HG03457 (cell line): ENCODE measurements around the gene TTC38.

Source experiments
- ATAC-seq: cut with Tn5 transposase; IDR thresholded peaks from one replicate; pipeline ENCODE4 v1.9.1; 2021; ENCODE audit warnings: moderate number of reproducible peaks; ENCODE audit not compliant: unreplicated experiment

TTC38 gene

DNA sequence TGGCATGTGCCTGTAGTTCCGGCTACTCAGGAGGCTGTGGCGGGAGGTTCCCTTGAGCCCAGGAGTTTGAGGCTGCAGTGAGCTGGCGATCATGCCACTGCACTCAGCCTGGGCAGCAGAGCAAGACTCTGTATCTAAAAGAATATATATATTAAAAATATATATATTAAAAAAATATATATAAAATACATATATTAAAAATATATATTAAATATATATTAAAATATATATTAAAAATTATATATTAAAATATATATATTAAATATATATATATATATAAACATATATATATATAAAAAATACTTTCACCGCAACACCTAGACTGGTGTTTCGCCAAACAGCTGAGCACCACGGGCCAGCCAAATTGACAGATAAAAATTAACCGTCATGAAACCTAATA is 8.8 kb downstream of the TTC38 start:
- no peak for ATAC-seq

GRCh38 chr22:46278656-46279645 is 11.1 kb downstream of the TTC38 start:
- no peak for ATAC-seq

DNA sequence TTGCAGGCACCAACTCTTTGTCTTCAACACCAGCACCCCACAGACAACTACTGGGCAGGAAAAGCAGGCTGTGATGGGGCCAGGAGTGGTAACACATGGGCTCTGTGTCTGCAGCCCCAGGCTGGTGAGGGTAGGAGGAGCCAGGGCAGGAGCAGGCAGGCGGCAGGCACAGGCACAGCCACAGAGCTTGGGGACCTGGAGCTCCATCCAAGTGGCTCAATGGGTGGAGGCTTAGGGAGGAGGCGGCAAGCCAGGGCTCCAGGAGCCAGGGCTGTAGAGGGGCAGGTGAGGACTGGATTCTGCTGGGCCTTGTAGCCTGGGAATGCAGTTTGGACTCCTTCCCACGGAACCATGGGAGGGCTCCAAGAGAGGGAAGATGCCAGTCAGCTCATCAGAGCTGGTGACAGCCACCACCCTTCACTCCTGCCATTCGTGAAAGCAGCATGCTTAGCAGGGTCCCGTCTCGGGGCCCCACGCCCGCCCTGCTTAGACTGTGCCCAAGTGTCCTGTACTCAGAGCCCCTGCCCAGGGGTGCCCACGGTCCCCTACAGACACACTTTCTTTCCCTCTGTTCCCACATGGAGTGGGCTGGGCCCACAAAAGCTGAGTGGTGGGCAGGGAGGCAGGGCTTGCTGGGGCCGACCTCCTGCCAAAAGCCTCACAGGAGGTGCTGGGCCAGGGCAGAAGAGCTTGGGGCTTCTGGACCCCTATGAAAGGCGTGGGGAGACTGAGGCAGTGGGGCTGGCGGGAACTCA is 12.4 kb downstream of the TTC38 start:
- ATAC-seq: no peak

DNA sequence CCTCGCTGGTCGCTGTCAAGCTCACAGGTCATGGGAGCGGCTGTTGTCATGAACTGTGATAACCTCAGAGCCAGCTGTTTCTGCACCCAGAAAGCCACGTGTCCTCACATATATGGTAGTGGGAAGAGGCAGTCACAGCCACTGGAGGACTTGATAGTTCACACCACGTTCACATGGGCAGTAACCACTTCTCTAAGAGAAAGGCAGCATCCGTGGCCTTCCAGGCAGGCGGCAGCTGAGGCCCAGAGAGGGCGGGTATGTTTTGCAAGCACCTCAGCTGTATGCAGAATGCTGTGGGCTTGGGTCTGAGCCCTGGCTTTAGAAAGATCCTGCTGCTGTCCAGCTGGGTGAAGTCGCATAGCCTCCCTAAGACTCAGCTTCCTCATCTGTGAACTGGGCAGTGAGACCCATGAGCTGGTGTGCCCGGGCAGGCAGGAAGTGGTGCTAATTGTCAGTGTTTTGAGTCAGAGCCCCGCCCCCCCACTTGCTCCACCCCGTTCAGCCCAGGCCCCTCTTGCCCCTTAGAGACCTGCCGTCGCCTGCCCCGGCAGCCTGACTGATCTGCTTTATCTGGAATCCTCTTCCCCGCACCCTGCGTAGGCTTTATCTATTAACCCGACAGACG is 13.3 kb downstream of the TTC38 start:
- no peak for ATAC-seq

GRCh38 chr22:46281866-46282678 is 14.3 kb downstream of the TTC38 start:
- ATAC-seq: no peak

DNA sequence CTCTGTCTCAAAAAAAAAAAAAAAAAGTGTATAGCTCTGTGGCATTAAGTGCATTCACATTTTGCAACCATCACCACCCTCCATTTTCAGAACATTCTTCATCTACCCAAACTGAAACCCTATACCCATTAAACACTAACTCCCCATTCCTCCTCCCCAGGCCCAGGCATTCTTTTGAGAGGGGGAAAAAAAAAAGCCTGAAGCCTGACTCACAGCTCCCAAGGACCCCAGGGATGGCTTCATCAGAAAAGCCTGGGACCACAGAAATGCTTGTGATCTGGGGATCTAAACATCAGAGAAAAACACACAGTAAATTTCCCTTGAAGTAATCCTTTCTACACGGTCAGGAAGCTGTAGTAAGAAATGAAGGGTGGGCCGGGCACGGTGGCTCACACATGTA is 18.2 kb downstream of the TTC38 start:
- ATAC-seq: no peak

GRCh38 chr22:46286941-46287872 is 19.4 kb downstream of the TTC38 start:
- no peak for ATAC-seq

GRCh38 chr22:46287873-46288751 is 20.3 kb downstream of the TTC38 start:
- ATAC-seq: no peak

DNA sequence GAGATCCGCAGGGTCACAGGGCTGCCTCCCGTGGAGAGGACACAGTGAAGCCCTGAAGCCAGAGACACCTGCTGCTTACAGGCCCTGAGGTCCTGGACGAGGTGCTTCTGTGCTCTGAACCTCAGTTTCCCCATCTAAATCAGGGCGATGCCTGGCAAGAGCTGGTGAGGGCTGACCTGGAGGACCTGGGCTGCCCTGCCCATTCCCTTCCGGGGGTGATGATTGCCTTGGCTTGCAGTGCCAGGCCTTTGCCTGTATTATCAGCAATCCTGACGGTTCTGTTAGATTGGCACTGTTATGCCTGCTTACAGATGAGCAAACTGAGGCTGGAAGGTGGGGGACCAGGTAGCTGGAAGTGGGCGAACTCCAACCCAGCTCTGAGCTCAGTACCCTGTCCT is 21.0 kb downstream of the TTC38 start:
- ATAC-seq: no peak

GRCh38 chr22:46289244-46289891 is 21.6 kb downstream of the TTC38 start:
- ATAC-seq: no peak

GRCh38 chr22:46290121-46290842 is 22.5 kb downstream of the TTC38 start:
- ATAC-seq: no peak

- ATAC-seq: no peak
Observed at GRCh38 chr22:46290843-46291785, 23.3 kb downstream of the TTC38 start.

DNA sequence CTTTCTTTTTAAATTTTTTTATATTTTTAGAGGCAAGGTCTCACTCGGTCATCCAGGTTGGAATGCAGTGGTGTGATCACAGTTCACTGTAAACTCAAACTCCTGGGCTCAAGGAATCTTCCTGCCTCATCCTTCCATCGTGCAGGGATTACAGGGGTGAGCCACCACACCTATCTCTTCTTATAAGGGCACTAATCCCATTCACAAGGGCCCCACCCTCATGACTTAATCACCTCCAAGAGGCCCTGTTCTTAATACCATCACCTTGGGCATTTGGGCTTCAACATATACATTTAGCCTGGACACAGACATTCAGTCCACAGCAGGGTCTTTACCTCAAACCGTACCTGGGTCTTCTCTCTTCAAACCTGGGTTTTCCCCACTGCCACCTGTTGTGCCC is 24.4 kb downstream of the TTC38 start:
- no peak for ATAC-seq

- ATAC-seq: no peak
Observed at GRCh38 chr22:46292732-46293131, 24.9 kb downstream of the TTC38 start.

DNA sequence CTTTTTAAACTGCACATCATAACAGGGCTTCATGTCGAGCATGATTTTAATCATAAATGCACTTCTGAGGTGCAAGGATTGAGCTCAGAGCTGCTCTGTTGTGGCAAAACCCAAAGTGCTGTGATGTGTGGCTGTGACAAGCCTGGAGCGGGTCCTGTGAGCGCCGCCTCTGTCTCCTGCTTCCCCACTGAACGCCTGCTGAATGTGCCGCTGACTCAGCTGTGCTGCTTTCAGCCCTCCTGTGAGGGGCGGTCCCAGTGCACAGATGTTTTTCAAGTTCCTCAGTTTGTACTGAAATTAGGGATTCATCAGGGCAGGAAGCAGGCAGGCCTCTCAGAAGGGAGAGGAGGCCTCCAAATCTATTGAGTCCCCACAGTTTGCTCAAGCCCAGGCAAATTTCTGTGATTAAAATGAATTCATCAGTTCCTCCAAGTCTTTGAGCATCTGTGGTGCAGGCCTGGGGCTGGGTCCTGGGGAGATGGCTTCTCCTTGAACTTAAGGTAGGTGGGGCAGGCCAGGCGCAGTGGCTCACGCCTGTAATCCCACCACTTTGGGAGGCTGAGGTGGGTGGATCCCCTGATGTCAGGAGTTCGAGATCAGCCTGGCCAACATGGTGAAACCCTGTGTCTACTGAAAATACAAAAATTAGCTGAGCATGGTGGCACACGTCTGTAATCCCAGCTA is 25.9 kb downstream of the TTC38 start:
- ATAC-seq: no peak

DNA sequence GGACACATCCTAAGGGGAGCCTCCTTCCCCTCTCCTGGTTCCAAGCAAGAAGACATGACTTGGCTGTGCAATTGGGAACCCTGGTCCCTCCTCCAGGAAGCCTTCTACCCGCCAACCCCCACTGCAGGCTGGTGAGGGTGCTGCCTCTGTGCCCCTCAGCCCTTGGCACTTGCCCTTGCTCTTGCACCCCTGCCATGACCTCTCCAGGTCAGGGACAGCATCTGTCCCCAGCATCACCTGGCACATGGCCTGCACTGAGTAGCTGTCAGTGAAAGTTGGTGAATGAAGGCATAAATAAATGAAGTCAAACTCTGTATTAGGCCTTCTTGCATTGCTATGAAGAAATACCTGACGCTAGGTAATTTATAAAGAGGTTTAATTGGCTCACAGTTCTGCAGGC is 27.0 kb downstream of the TTC38 start:
- no peak for ATAC-seq
